IgD-negative memory B cell (primary cell): Measurements from ENCODE around the gene SCYGR5. TPM values are rescaled to one million over a fixed set of nuclear protein-coding genes. Genes with fewer than 3 reads are reported as not detected.
"Not testable (repeated sequence)": the region's sequence is repeated elsewhere in the genome, so short reads cannot be mapped to it uniquely, and the experiment has no call there.

Experiments
- H3K27ac Mint-ChIP-seq, 3 donors: one replicate each; pipeline ENCODE4 v1.8.0; 2020 to 2022; ENCODE audit warnings: mild to moderate bottlenecking in 3 of 3, mixed read lengths in 3 of 3, moderate library complexity in 1 of 3
- H3K27me3 Mint-ChIP-seq: one replicate; pipeline ENCODE4 v1.8.0; 2021; ENCODE audit warnings: mixed read lengths
- H3K36me3 Mint-ChIP-seq: one replicate; pipeline ENCODE4 v1.8.0; 2020; ENCODE audit warnings: mild to moderate bottlenecking, mixed read lengths
- H3K4me1 Mint-ChIP-seq, 3 donors: one replicate each; pipeline ENCODE4 v1.8.0; 2020 to 2022; ENCODE audit warnings: mixed read lengths in 3 of 3, mild to moderate bottlenecking in 1 of 3
- H3K4me3 Mint-ChIP-seq, 4 donors: one replicate each; pipeline ENCODE4 v1.8.0; 2020 to 2022; ENCODE audit warnings: mild to moderate bottlenecking in 4 of 4, mixed read lengths in 4 of 4, moderate library complexity in 3 of 4
- H3K9me3 Mint-ChIP-seq, 3 donors: one replicate each; pipeline ENCODE4 v1.8.0; 2020 to 2021; ENCODE audit warnings: mixed read lengths in 3 of 3, mild to moderate bottlenecking in 1 of 3
- polyA plus RNA-seq: library from polyadenylated mRNA; unstranded; fragments of 300-500 nt; fragmentation: Illumina TruSeq; gene quantifications from one replicate; pipeline ENCODE4 v1.2.3, GENCODE V29; 2021

The SCYGR5 gene
- polyA plus RNA-seq, 1 donor from 2014 or later = not detected

DNA sequence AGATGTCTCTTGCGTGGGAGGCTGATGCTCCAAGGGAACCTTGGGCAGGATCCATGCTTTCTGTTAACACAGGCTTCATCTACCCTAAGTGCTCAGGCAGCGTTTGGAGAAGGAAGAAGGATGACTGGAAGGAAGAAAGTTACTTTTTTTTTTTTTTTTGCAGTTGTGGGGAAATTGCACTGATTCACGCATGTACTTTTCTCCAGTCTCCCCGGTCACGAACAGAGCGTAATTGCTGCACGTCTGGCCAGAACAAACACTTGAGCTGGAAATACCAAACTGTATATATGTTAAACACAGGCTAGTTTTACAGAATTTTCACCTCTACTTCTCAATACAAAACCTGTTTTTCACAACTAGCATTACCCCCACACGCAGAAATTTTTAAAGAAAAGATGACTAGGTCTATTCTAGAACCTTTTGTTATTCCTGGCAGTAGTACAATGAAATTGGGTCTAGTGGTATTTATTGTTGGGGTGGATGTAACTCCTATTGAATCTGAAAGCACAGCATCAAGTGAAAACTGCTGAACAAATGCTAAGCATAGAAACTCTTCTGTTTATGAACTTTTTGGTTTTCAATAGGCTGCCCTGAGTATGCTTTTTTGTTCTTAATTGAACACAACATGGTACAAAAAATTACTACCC, 9.3 kb upstream of the SCYGR5 start:
- Mint-ChIP-seq H3K27ac (peak overlapping the region in 1 of 3 donors; percentile 38), H3K36me3 (no peaks in the 10 kb centered on the region), H3K9me3 (no peaks in the 10 kb centered on the region), H3K4me3 (no peak overlapping the region), H3K4me1 (no peaks in the 10 kb centered on the region), H3K27me3 (peaks cover 2% of the 10 kb centered on the region)

- Mint-ChIP-seq H3K36me3 (no peaks in the 10 kb centered on the region), H3K27me3 (peaks cover 2% of the 10 kb centered on the region), H3K27ac (no peak overlapping the region), H3K4me1 (no peaks in the 10 kb centered on the region), H3K4me3 (no peak overlapping the region), H3K9me3 (no peaks in the 10 kb centered on the region)
Observed at GRCh38 chr2:227661025-227661649, 5.5 kb upstream of the SCYGR5 start.

GRCh38 chr2:227661827-227662226, 4.8 kb upstream of the SCYGR5 start:
- H3K9me3 Mint-ChIP-seq = no peaks in the 10 kb centered on the region

DNA sequence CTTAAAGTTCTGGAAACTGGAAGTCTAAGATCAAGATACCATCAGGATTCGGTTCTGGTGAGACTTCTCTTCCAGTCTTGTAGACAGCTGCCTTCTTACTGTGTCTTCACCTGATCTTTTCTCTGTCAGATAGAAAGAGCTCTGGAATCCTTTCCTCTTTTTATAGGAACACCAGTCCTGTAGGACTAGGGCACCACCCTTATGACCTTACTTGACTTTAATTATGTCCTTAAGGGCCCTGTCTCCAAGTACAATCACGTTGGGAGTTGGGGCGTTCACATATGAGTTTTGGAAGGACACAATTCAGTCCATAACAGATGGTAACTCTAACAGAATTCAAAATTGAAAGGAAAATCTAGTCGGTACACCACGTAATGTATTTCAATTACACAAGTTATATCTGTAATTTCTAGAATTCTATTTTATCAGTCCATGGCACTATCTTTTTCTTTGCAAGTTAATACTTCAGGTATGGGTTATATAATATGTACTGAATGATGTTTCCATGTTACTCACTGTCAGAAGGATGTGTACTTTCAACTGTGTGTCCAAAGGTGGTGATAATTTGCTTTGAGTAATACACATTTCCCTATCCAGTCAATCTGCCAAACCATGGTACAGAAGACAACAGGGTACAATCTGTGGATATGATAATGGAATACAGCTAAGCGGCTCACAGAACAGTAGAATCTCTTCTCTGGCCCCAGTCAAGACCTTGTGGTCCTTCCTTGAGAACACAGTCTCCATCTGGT, 1.2 kb upstream of the SCYGR5 start:
- H3K27ac Mint-ChIP-seq = peak overlapping the region in 1 of 3 donors; percentile 10
- no peaks in the 10 kb centered on the region for H3K4me1 Mint-ChIP-seq
- H3K4me3 Mint-ChIP-seq = no peak overlapping the region
- no peaks in the 10 kb centered on the region for H3K36me3 Mint-ChIP-seq
- H3K27me3 Mint-ChIP-seq = peaks cover 1% of the 10 kb centered on the region
- no peaks in the 10 kb centered on the region for H3K9me3 Mint-ChIP-seq

More at GRCh38 chr2:227661827-227662226, 4.8 kb upstream of the SCYGR5 start:
- no peak overlapping the region for H3K4me3 Mint-ChIP-seq
- no peaks in the 10 kb centered on the region for H3K36me3 Mint-ChIP-seq
- H3K27ac Mint-ChIP-seq = peak overlapping the region in 1 of 3 donors; percentile 11
- H3K27me3 Mint-ChIP-seq = peaks cover 3% of the 10 kb centered on the region
- H3K4me1 Mint-ChIP-seq = no peaks in the 10 kb centered on the region

GRCh38 chr2:227671170-227671905, 4.7 kb downstream of the SCYGR5 start:
- H3K27ac Mint-ChIP-seq = no peak overlapping the region

DNA sequence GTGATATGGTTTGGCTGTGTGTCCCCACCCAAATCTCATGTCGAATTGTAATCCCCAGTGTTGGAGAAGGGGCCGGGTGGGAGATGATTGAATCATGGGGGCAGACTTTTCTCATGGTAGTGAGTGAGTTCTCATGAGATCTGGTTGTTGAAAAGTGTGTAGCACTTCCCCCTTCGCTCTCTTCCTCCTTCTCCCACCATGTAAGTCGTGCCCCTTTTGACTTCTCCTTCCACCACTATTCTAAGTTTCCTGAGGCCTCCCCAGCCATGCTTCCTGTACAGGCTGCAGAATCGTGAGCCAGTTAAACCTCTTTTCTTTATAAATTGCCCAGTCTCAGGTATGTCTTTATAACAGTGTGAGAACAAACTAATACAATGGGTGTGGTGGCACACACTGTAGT, 7.0 kb downstream of the SCYGR5 start:
- H3K4me3 Mint-ChIP-seq, H3K4me1 Mint-ChIP-seq, H3K27ac Mint-ChIP-seq, H3K27me3 Mint-ChIP-seq, H3K36me3 Mint-ChIP-seq, H3K9me3 Mint-ChIP-seq: not testable (repeated sequence)

More at GRCh38 chr2:227671170-227671905, 4.7 kb downstream of the SCYGR5 start:
- Mint-ChIP-seq H3K4me1 (no peaks in the 10 kb centered on the region), H3K4me3 (no peak overlapping the region), H3K36me3 (peaks cover 2% of the 10 kb centered on the region), H3K9me3 (peaks cover 0 to 2% (median 0%) of the 10 kb centered on the region in 3 donors), H3K27me3 (peaks cover 6% of the 10 kb centered on the region)

GRCh38 chr2:227674485-227674884, 7.9 kb downstream of the SCYGR5 start:
- H3K9me3 Mint-ChIP-seq = peaks cover 0 to 2% (median 0%) of the 10 kb centered on the region in 3 donors
- H3K4me1 Mint-ChIP-seq = no peaks in the 10 kb centered on the region
- no peak overlapping the region for H3K4me3 Mint-ChIP-seq
- peaks cover 2% of the 10 kb centered on the region for H3K36me3 Mint-ChIP-seq
- H3K27ac Mint-ChIP-seq = no peak overlapping the region
- peaks cover 7% of the 10 kb centered on the region for H3K27me3 Mint-ChIP-seq

DNA sequence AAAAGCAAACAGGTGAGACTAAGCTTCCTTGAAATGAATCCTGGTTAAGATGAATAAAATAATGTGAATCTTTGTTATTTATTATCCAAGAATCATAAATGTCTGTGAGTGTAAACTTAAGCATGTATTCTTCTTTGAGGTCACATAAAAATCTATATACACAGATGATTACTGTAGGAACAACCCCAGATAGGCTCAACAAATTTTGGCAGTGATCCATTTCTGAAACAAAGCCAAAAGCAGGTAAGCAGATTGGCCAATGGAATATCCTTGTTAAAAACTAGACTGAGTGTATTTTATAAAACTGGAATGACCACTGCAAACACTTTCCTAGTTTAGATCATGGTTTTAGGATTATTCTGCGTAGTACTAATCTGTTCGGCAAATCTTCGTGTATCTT, 11.3 kb downstream of the SCYGR5 start:
- H3K36me3 Mint-ChIP-seq = peaks cover 2% of the 10 kb centered on the region

DNA sequence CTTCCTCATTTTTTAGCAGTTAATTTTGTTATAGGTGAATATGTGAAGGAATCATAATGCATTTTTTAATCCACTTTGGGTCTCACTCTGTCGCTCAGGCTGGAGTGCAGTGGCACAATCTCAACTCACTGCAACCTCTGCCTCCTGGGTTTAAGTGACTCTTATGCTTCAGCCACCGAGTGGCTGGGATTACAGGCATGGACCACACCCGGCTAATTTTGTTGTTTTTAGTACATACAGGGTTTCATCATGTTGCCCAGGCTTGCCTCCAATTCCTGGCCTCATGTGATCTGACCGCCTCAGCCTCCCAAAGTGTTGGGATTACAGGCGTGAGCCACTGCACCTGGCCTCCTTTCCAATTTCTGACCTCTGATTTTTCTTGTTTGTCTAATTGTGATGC, 17.7 kb downstream of the SCYGR5 start:
- Mint-ChIP-seq H3K27me3 (no peaks in the 10 kb centered on the region), H3K9me3 (peaks cover 0 to 2% (median 2%) of the 10 kb centered on the region in 3 donors), H3K4me1 (no peaks in the 10 kb centered on the region), H3K4me3 (no peak overlapping the region), H3K27ac (no peak overlapping the region), H3K36me3 (no peaks in the 10 kb centered on the region)

More for the DNA sequence above, 11.3 kb downstream of the SCYGR5 start:
- Mint-ChIP-seq H3K4me1 (no peaks in the 10 kb centered on the region), H3K4me3 (no peak overlapping the region), H3K27me3 (peaks cover 7% of the 10 kb centered on the region), H3K27ac (no peak overlapping the region), H3K9me3 (no peaks in the 10 kb centered on the region)

GRCh38 chr2:227687189-227687588, 20.6 kb downstream of the SCYGR5 start:
- Mint-ChIP-seq H3K9me3 (peaks cover 0 to 2% (median 2%) of the 10 kb centered on the region in 3 donors), H3K27ac (no peak overlapping the region), H3K4me1 (no peaks in the 10 kb centered on the region), H3K27me3 (peaks cover 3% of the 10 kb centered on the region), H3K4me3 (no peak overlapping the region), H3K36me3 (no peaks in the 10 kb centered on the region)

DNA sequence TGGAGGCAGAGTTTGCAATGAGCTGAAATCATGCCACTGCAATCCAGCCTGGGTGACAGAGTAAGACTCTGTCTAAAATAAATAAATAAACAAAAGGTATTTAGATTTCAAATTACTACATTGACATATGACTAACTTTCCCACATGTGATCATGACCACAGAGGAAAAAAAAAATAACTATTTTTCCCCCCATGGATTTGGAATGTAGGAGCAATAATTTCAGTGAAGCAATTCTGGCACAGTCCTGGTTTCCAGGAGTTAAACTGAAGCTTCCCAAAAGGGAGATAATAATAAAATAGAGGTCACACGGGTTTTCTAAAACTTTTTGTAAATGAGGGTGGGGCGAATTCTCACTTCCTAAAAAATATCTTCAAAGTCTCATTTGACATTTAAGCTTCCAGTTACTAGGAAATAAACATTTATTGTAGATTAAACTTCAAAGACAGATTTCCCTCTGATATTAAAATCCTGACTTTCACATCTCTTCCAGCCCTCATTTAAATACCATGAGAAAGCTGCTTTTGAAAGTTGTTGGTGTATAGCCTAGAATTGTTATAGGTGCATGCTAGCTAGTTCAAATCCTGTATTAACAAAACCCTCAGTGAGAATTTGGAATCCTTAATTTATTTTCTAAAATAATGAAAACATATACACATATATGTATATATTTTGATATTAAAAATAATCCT, 30.5 kb downstream of the SCYGR5 start:
- Mint-ChIP-seq H3K36me3 (peaks cover 2% of the 10 kb centered on the region), H3K27me3 (peaks cover 11% of the 10 kb centered on the region), H3K9me3 (no peaks in the 10 kb centered on the region), H3K27ac (no peak overlapping the region), H3K4me3 (no peak overlapping the region), H3K4me1 (peaks cover 0 to 6% (median 4%) of the 10 kb centered on the region in 3 donors)

- Mint-ChIP-seq H3K27me3 (peaks cover 12% of the 10 kb centered on the region), H3K27ac (no peak overlapping the region), H3K36me3 (peaks cover 2% of the 10 kb centered on the region), H3K4me3 (no peak overlapping the region), H3K9me3 (no peaks in the 10 kb centered on the region), H3K4me1 (peaks cover 0 to 3% (median 2%) of the 10 kb centered on the region in 3 donors)
Observed at GRCh38 chr2:227701556-227701955, 35.0 kb downstream of the SCYGR5 start.

GRCh38 chr2:227703280-227703732, 36.7 kb downstream of the SCYGR5 start:
- Mint-ChIP-seq H3K4me3 (no peak overlapping the region), H3K36me3 (no peaks in the 10 kb centered on the region), H3K9me3 (no peaks in the 10 kb centered on the region), H3K4me1 (no peaks in the 10 kb centered on the region), H3K27ac (no peak overlapping the region), H3K27me3 (peaks cover 14% of the 10 kb centered on the region)

GRCh38 chr2:227703961-227704360, 37.4 kb downstream of the SCYGR5 start:
- H3K27me3 Mint-ChIP-seq = peaks cover 12% of the 10 kb centered on the region
- H3K27ac Mint-ChIP-seq = no peak overlapping the region
- H3K9me3 Mint-ChIP-seq = no peaks in the 10 kb centered on the region

More at GRCh38 chr2:227703961-227704360, 37.4 kb downstream of the SCYGR5 start:
- no peaks in the 10 kb centered on the region for H3K4me1 Mint-ChIP-seq
- no peaks in the 10 kb centered on the region for H3K36me3 Mint-ChIP-seq
- no peak overlapping the region for H3K4me3 Mint-ChIP-seq
